ENCODE data around the gene SPON1. TPM values are rescaled to one million over a fixed set of nuclear protein-coding genes. Genes with fewer than 3 reads are reported as not detected.

SPON1 gene
- total RNA-seq, 1 experiment from 2014 or later: not detected

DNA sequence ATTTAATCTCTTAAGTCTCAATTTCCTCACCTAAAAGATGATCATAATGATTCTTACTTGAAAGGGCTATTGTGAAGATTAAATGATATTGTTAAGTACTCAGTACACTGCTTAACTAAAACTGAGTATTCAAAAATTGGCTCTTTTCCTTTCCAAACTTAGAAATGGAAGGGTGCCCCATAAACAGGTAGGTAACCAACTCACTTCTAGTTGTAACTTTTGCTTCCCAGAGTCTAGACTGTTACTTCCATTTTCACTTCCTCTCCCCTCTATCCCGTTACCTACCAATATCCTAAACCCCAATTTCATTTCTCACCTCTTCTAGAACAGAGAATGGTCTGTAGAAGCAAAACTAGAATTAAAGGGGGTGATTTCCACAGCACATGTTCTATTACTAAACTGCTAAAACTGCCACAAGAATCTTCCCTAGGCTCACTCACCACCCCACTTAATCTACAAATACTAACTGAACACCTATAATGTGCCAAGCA is 346.4 kb downstream of the SPON1 start:
- POLR2A ChIA-PET (ENCODE audit: unreplicated experiment): no interaction called here
- intact Hi-C loops (cut with micrococcal nuclease): loop anchor here (1.0 to 2.0 kb wide), 2 partner anchors 9 to 50 kb away; partner anchors contain the start of gene RRAS2

DNA sequence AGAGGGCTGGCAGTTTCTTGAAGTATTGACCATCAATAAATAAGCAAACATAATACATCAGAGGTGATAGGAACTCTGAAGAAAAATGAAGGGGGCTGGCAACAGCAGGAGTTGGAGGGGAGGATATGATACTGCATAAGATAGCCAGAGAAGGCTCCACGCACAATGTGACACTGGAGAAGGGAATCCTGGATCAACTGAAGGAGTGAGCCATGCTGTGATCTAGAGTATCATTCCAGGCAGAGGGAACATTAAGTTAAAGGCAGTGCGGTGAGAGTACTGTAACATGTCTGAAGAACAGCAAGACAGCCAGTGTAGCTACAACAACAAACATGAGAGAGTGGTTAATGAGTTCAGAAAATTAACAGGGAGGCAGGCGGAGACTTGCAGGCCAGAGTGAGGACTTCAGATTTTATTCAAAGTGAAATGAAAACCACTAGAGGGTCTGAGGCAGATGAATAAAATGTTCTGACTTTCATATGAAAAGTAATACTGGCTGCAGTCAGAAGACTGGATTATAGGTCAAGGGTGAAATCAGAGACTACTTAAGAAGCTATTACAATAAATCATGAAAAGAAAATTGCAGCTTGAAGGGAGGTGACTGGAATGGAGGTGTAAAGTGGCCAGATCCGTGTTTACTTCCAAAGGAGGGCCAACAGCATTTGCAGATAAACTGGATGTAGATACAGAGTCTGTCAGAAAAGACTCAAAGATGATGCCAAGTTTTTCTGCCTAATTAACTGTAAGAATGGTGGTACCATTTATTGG is 347.1 kb downstream of the SPON1 start:
- H3K9me2 ChIP-seq (replicated peaks; ENCODE audit: low read length): no peaks in the 10 kb centered on the region
- no TSS peak for BruUV-seq (replicated peaks)
- DNase-seq: no peak
- H3F3A ChIP-seq (ENCODE audit: low read length, unreplicated experiment): no peaks in the 10 kb centered on the region
- TF ChIP-seq, protein P1, sequence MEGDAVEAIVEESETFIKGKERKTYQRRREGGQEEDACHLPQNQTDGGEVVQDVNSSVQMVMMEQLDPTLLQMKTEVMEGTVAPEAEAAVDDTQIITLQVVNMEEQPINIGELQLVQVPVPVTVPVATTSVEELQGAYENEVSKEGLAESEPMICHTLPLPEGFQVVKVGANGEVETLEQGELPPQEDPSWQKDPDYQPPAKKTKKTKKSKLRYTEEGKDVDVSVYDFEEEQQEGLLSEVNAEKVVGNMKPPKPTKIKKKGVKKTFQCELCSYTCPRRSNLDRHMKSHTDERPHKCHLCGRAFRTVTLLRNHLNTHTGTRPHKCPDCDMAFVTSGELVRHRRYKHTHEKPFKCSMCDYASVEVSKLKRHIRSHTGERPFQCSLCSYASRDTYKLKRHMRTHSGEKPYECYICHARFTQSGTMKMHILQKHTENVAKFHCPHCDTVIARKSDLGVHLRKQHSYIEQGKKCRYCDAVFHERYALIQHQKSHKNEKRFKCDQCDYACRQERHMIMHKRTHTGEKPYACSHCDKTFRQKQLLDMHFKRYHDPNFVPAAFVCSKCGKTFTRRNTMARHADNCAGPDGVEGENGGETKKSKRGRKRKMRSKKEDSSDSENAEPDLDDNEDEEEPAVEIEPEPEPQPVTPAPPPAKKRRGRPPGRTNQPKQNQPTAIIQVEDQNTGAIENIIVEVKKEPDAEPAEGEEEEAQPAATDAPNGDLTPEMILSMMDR (conservative IDR thresholded peaks at IDR 0.05; ENCODE audit: low read depth, low read length): no peak
- TF ChIP-seq EZH2 (IDR thresholded peaks at IDR 0.05; ENCODE audit: low read length, unreplicated experiment) (no peak), EZH2phosphoT487 (IDR thresholded peaks at IDR 0.05; ENCODE audit: borderline replicate concordance, low read length) (no peak)
- intact Hi-C loops (cut with micrococcal nuclease): loop anchor here (2.0 kb wide), 1 partner anchor 49 kb away; the partner anchor contains the start of gene RRAS2
- CTCF ChIA-PET: interaction anchor here (1.7 kb wide), 1 partner anchor 146 kb away, joined by 10 read pairs; no protein-coding TSS in a partner anchor
- no peak overlapping the region for H3K4me2 ChIP-seq (ENCODE audit: low read length)
- peaks cover 47% of the 10 kb centered on the region for H3K4me1 ChIP-seq (ENCODE audit: insufficient read depth, low read length)
- no peaks in the 10 kb centered on the region for H3K9me3 ChIP-seq (ENCODE audit: low read length)
- POLR2A ChIA-PET (ENCODE audit: unreplicated experiment): no interaction called here
- H4K20me1 ChIP-seq (ENCODE audit: low read length): peaks cover 13% of the 10 kb centered on the region; the same call in 1 of the 2 replicates
- no peak overlapping the region for H3K27ac ChIP-seq (ENCODE audit: low read length)
- H2AFZ ChIP-seq (ENCODE audit: low read length): no peak overlapping the region
- H3K36me3 ChIP-seq (ENCODE audit: low read depth, low read length): no peaks in the 10 kb centered on the region
- no peak for ATAC-seq
- no peak overlapping the region for H3K9ac ChIP-seq (ENCODE audit: low read length)
- peaks cover 77% of the 10 kb centered on the region for H3K79me2 ChIP-seq (ENCODE audit: low read length)
- no peaks in the 10 kb centered on the region for H3K27me3 ChIP-seq (ENCODE audit: low read length)
- H3K4me3 ChIP-seq (ENCODE audit: low read length): no peak overlapping the region

More for the DNA sequence above, 346.4 kb downstream of the SPON1 start:
- H2AFZ ChIP-seq (ENCODE audit: low read length): no peak overlapping the region
- peak overlapping the region; percentile 14; the same call in 1 of the 2 replicates for H3K27ac ChIP-seq (ENCODE audit: low read length)
- no peaks in the 10 kb centered on the region for H3K27me3 ChIP-seq (ENCODE audit: low read length)
- H3K9me2 ChIP-seq (replicated peaks; ENCODE audit: low read length): no peaks in the 10 kb centered on the region
- peaks cover 13% of the 10 kb centered on the region; the same call in 1 of the 2 replicates for H4K20me1 ChIP-seq (ENCODE audit: low read length)
- H3K36me3 ChIP-seq (ENCODE audit: low read depth, low read length): no peaks in the 10 kb centered on the region
- no peak overlapping the region for H3K9ac ChIP-seq (ENCODE audit: low read length)
- H3K9me3 ChIP-seq (ENCODE audit: low read length): no peaks in the 10 kb centered on the region
- H3K4me2 ChIP-seq (ENCODE audit: low read length): peak overlapping the region; percentile 64
- peaks cover 77% of the 10 kb centered on the region for H3K79me2 ChIP-seq (ENCODE audit: low read length)
- no peak overlapping the region for H3K4me3 ChIP-seq (ENCODE audit: low read length)
- H3K4me1 ChIP-seq (ENCODE audit: insufficient read depth, low read length): peaks cover 42% of the 10 kb centered on the region
- DNase-seq: no peak
- no TSS peak for BruUV-seq (replicated peaks)
- ATAC-seq: no peak
- CTCF ChIA-PET: interaction anchor here (1.0 to 1.7 kb wide), 5 partner anchors 11 to 146 kb away, joined by 3 to 22 read pairs (median 8); no protein-coding TSS in a partner anchor
- no peaks in the 10 kb centered on the region for H3F3A ChIP-seq (ENCODE audit: low read length, unreplicated experiment)
- TF ChIP-seq, protein P1 (conservative IDR thresholded peaks at IDR 0.05; ENCODE audit: low read depth, low read length): no peak
- TF ChIP-seq EZH2phosphoT487 (IDR thresholded peaks at IDR 0.05; ENCODE audit: borderline replicate concordance, low read length) (no peak), EZH2 (IDR thresholded peaks at IDR 0.05; ENCODE audit: low read length, unreplicated experiment) (no peak)
